ENCODE data around the gene NHS. TPM values are rescaled to one million over a fixed set of nuclear protein-coding genes. Genes with fewer than 3 reads are reported as not detected.

NHS gene
- total RNA-seq, 6 experiments from 2014 or later: 0.06 to 0.27 (median 0.12) TPM

GRCh38 chrX:17662391-17662790 is 287.4 kb downstream of the NHS start:
- H3K9me3 ChIP-seq: no peaks in the 10 kb centered on the region
- H3K4me1 ChIP-seq: no peaks in the 10 kb centered on the region
- TF ChIP-seq, protein P1, sequence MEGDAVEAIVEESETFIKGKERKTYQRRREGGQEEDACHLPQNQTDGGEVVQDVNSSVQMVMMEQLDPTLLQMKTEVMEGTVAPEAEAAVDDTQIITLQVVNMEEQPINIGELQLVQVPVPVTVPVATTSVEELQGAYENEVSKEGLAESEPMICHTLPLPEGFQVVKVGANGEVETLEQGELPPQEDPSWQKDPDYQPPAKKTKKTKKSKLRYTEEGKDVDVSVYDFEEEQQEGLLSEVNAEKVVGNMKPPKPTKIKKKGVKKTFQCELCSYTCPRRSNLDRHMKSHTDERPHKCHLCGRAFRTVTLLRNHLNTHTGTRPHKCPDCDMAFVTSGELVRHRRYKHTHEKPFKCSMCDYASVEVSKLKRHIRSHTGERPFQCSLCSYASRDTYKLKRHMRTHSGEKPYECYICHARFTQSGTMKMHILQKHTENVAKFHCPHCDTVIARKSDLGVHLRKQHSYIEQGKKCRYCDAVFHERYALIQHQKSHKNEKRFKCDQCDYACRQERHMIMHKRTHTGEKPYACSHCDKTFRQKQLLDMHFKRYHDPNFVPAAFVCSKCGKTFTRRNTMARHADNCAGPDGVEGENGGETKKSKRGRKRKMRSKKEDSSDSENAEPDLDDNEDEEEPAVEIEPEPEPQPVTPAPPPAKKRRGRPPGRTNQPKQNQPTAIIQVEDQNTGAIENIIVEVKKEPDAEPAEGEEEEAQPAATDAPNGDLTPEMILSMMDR (IDR thresholded peaks at IDR 0.05): no peak
- no peak for TF ChIP-seq POLR2A (IDR thresholded peaks at IDR 0.05)
- ATAC-seq: no peak
- H3K36me3 ChIP-seq: no peaks in the 10 kb centered on the region
- no peak overlapping the region for H3K4me3 ChIP-seq
- WGBS (ENCODE audit: insufficient coverage, low coverage, low lambda C conversion rate, missing lambda C conversion rate): 53% methylated on average over 3 of the region's 3 CpGs
- no peak for DNase-seq
- H3K27me3 ChIP-seq: no peaks in the 10 kb centered on the region
- no peak overlapping the region for H3K27ac ChIP-seq
- intact Hi-C loops (cut with DNase I): no loop called here

DNA sequence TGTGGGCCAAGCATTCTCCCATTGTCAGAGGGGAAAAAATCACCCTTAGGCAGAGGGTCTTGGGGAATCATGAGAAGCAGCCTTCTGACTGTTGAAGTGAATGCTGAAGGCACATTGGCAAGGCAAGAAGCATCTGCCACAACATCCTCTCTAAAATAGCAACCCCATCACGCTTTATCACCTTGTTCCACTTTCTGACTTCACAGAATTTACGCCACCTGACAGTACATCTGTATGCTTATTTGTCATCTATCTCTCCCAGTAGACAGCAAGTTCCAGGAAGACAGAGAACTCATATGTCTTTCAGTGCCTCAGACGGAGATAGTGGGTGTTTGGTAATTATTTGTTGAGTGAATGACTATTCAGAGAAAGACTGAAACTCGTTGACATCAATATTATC is 293.9 kb downstream of the NHS start:
- 39% methylated on average over 4 of the region's 4 CpGs for WGBS (ENCODE audit: insufficient coverage, low coverage, low lambda C conversion rate, missing lambda C conversion rate)
- intact Hi-C loops (cut with DNase I): no loop called here
- H3K9me3 ChIP-seq: no peaks in the 10 kb centered on the region
- H3K36me3 ChIP-seq: no peaks in the 10 kb centered on the region
- TF ChIP-seq, protein P1 (IDR thresholded peaks at IDR 0.05): no peak
- TF ChIP-seq POLR2A (IDR thresholded peaks at IDR 0.05): no peak
- DNase-seq (no peak), ATAC-seq (no peak)
- H3K4me3 ChIP-seq: no peak overlapping the region
- H3K4me1 ChIP-seq: no peaks in the 10 kb centered on the region
- no peak overlapping the region for H3K27ac ChIP-seq
- H3K27me3 ChIP-seq: no peaks in the 10 kb centered on the region

DNA sequence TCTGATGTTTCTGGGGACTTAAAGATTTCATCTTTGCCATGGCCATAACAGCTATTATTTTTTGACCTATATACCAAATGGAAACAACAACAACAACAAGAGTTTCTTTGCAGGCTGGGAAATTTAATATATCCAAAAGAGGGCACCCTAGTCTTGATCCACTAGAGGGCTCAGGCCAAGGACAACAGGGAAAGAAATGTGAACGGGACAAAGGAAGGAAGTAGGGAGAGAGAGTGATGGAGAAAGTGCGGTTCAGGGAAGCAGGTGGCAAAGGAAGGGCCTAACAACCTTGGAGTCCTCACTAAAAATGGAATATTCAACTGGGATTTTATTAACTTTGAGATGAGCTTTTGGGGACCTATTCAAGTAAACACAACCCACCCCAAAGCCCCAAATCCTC is 294.5 kb downstream of the NHS start:
- H3K27me3 ChIP-seq: no peaks in the 10 kb centered on the region
- ATAC-seq (no peak), DNase-seq (no peak)
- no peak for TF ChIP-seq POLR2A (IDR thresholded peaks at IDR 0.05)
- TF ChIP-seq, protein P1 (IDR thresholded peaks at IDR 0.05): no peak
- no peaks in the 10 kb centered on the region for H3K9me3 ChIP-seq
- no peak overlapping the region for H3K4me3 ChIP-seq
- no peak overlapping the region for H3K27ac ChIP-seq
- 30% methylated on average over 2 of the region's 2 CpGs for WGBS (ENCODE audit: insufficient coverage, low coverage, low lambda C conversion rate, missing lambda C conversion rate)
- H3K36me3 ChIP-seq: no peaks in the 10 kb centered on the region
- intact Hi-C loops (cut with DNase I): no loop called here
- H3K4me1 ChIP-seq: no peaks in the 10 kb centered on the region

GRCh38 chrX:17669891-17670290 is 294.9 kb downstream of the NHS start:
- ATAC-seq (no peak), DNase-seq (no peak)
- Histone ChIP-seq H3K27me3 (no peaks in the 10 kb centered on the region), H3K9me3 (no peaks in the 10 kb centered on the region), H3K4me1 (no peaks in the 10 kb centered on the region), H3K27ac (no peak overlapping the region), H3K4me3 (no peak overlapping the region), H3K36me3 (no peaks in the 10 kb centered on the region)
- WGBS (ENCODE audit: insufficient coverage, low coverage, low lambda C conversion rate, missing lambda C conversion rate): 57% methylated on average over 1 of the region's 1 CpG
- intact Hi-C loops (cut with DNase I): no loop called here
- TF ChIP-seq POLR2A (IDR thresholded peaks at IDR 0.05): no peak
- TF ChIP-seq, protein P1 (IDR thresholded peaks at IDR 0.05): no peak

GRCh38 chrX:17670874-17671273 is 295.9 kb downstream of the NHS start:
- intact Hi-C loops (cut with DNase I): no loop called here
- Histone ChIP-seq H3K9me3 (no peaks in the 10 kb centered on the region), H3K27me3 (no peaks in the 10 kb centered on the region), H3K36me3 (no peaks in the 10 kb centered on the region), H3K27ac (no peak overlapping the region), H3K4me1 (no peaks in the 10 kb centered on the region), H3K4me3 (no peak overlapping the region)
- peak in 1 of 4 donors; percentile 32 for ATAC-seq
- 57% methylated on average over 3 of the region's 3 CpGs for WGBS (ENCODE audit: insufficient coverage, low coverage, low lambda C conversion rate, missing lambda C conversion rate)
- TF ChIP-seq POLR2A (IDR thresholded peaks at IDR 0.05): no peak
- TF ChIP-seq, protein P1 (IDR thresholded peaks at IDR 0.05): no peak
- no peak for DNase-seq
